IPS-20b (cell line): ENCODE results near the gene CYP2S1.
"Not testable (repeated sequence)": the region's sequence is repeated elsewhere in the genome, so short reads cannot be mapped to it uniquely, and the experiment has no call there.

Experiments used
- H3K27ac ChIP-seq: one replicate; pipeline ENCODE4 v1.5.1; 2013; ENCODE audit warnings: low read length
- H3K27me3 ChIP-seq: 2 replicates; pipeline ENCODE4 v1.6.1; 2013; ENCODE audit warnings: mild to moderate bottlenecking, low read length, inconsistent platforms; ENCODE audit not compliant: insufficient read depth
- H3K36me3 ChIP-seq: 2 replicates; pipeline ENCODE4 v1.6.1; 2013; ENCODE audit warnings: low read depth, mild to moderate bottlenecking, inconsistent platforms, low read length, moderate library complexity; ENCODE audit not compliant: insufficient read depth
- H3K4me1 ChIP-seq: 2 replicates; pipeline ENCODE4 v1.6.1; 2013; ENCODE audit warnings: mild to moderate bottlenecking, control low read depth, inconsistent platforms, low read length, moderate library complexity; ENCODE audit not compliant: insufficient read depth
- H3K4me3 ChIP-seq: 2 replicates; pipeline ENCODE4 v1.5.1; 2013; ENCODE audit warnings: mild to moderate bottlenecking, low read length, inconsistent platforms
- H3K9ac ChIP-seq: 2 replicates; pipeline ENCODE4 v1.6.1; 2013; ENCODE audit warnings: low read depth, mild to moderate bottlenecking, inconsistent platforms, low read length, moderate library complexity
- H3K9me3 ChIP-seq: 2 replicates; pipeline ENCODE4 v1.6.1; 2013; ENCODE audit warnings: mild to moderate bottlenecking, low read depth, low read length, inconsistent platforms; ENCODE audit not compliant: insufficient read depth

CYP2S1 gene

DNA sequence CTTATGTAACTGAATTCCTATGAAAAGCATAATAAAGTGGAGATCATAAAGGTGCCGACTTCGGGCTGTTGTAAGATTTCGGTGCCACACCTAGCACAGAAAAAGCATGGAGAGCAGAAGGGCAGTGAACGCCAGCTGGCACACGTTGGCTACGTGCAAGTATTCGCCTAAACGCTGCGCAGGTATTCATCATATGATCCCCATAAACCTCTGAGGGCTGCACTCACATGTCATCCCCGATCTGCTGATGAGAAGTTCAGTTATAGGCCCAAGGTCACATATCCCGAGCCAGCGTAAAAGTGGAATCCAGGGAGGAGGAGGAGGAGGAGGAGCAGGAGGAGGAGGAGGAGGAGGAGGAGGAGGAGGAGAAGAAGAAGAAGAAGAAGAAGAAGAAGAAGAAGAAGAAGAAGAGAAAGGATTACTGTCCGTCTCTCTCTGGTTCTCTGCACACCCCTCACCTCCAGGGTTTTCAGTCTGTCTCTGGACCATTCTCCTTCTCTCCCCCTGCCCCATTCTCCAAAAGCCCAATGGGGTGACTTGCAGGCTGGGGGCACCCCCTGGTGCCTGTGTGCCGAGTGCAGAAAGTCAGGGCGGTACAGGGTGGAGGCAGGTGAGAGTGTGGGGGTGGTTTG, 18.6 kb upstream of the CYP2S1 start:
- Histone ChIP-seq H3K27ac (no peak overlapping the region), H3K4me3 (no peak overlapping the region), H3K36me3 (no peaks in the 10 kb centered on the region), H3K4me1 (peaks cover 17% of the 10 kb centered on the region; the same call in 1 of the 2 replicates), H3K27me3 (no peaks in the 10 kb centered on the region), H3K9ac (no peak overlapping the region), H3K9me3 (no peaks in the 10 kb centered on the region)

- Histone ChIP-seq H3K27ac (peak overlapping the region; percentile 92), H3K4me3 (peak overlapping the region; percentile 70), H3K27me3 (no peaks in the 10 kb centered on the region), H3K36me3 (no peaks in the 10 kb centered on the region), H3K4me1 (peaks cover 17% of the 10 kb centered on the region; the same call in 1 of the 2 replicates), H3K9me3 (no peaks in the 10 kb centered on the region), H3K9ac (peak overlapping the region; percentile 81; the same call in 1 of the 2 replicates)
Observed at GRCh38 chr19:41175801-41176777, 16.9 kb upstream of the CYP2S1 start.

- H3K9me3 ChIP-seq, H3K4me3 ChIP-seq, H3K9ac ChIP-seq, H3K36me3 ChIP-seq, H3K27me3 ChIP-seq, H3K27ac ChIP-seq: not testable (repeated sequence)
- H3K4me1 ChIP-seq, result peaks cover 12% of the 10 kb centered on the region; the same call in 1 of the 2 replicates
Observed at GRCh38 chr19:41180173-41180572, 12.8 kb upstream of the CYP2S1 start.

DNA sequence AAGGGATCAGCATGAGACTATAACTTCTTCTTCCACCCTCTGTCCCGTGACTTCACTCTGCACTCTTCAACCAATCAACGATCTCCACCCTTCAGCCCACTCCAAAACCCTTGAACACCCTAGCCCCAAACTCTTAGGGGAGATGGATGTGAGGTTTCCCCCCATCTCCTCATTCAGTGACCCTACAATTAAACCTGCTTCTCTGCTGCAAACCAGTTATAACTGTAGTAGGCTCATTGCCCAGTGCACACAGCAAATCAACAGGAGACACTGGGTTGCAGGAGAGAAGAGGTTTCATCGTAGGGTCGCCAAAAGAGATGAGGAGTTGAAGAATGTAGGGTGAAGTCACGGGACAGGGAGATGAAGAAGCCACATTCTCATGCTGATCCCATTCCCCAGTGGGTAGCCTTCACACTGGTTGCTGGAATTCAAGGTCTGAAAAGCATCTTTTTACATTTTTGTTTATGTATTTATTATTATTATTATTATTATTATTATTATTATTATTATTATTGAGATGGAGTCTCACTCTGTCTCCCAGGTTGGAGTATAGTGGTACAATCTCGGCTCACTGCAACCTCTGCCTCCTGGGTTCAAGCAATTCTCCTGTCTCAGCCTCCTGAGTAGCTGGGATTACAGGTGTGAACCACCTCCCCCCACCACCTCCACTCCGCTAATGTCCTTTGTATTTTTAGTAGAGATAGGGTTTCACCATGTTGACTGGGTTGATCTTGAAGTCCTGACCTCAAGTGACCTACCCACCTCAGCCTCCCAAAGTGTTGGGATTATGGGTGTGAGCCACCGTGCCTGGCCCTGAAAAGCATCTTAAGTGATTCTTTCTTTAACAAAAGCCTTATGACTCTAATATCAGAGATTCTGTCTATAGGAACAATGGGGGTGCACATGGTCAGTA, 5.8 kb upstream of the CYP2S1 start:
- Histone ChIP-seq H3K9ac (peak overlapping the region; percentile 53; the same call in 1 of the 2 replicates), H3K4me3 (peak overlapping the region; percentile 40; the same call in 1 of the 2 replicates), H3K27ac (peak overlapping the region; percentile 82), H3K9me3 (no peaks in the 10 kb centered on the region), H3K4me1 (peaks cover 30% of the 10 kb centered on the region), H3K36me3 (no peaks in the 10 kb centered on the region), H3K27me3 (0 out of 2 replicates have a peak, but pooled peaks cover 3% of the 10 kb centered on the region)

DNA sequence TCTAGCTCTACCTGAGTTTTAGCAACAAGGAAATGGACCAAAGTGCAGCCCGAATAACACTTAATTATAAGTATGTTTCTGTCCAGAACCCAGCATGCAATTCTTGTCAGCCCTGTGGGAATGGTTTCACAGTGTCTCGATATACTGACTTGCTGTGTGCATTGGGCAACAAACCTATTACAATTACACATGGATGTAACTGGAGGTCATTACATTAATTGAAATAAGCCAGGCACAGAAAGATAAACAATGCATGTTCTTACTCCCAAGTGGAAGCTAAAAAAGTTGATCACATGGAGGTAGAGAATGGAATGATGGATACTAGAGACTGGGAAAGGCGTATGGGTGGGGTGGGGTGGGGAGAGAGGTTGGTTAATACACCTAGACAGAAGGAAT, 5.1 kb upstream of the CYP2S1 start:
- no peaks in the 10 kb centered on the region for H3K36me3 ChIP-seq
- H3K9me3 ChIP-seq, result no peaks in the 10 kb centered on the region
- peak overlapping the region; percentile 82 for H3K27ac ChIP-seq
- peaks cover 9% of the 10 kb centered on the region; the same call in 1 of the 2 replicates for H3K27me3 ChIP-seq
- peaks cover 32% of the 10 kb centered on the region for H3K4me1 ChIP-seq
- peak overlapping the region; percentile 38; the same call in 1 of the 2 replicates for H3K4me3 ChIP-seq
- peak overlapping the region; percentile 53; the same call in 1 of the 2 replicates for H3K9ac ChIP-seq

GRCh38 chr19:41189425-41190065, 3.5 kb upstream of the CYP2S1 start:
- H3K27me3 ChIP-seq, result peaks cover 9% of the 10 kb centered on the region; the same call in 1 of the 2 replicates
- H3K36me3 ChIP-seq, result peaks cover 4% of the 10 kb centered on the region
- H3K9me3 ChIP-seq, result no peaks in the 10 kb centered on the region
- peak overlapping the region; percentile 51 for H3K4me3 ChIP-seq
- peak overlapping the region; percentile 83 for H3K27ac ChIP-seq
- H3K4me1 ChIP-seq, result peaks cover 33% of the 10 kb centered on the region
- H3K9ac ChIP-seq, result peak overlapping the region; percentile 84

GRCh38 chr19:41193430-41194156, 574 bp downstream of the CYP2S1 start:
- no peaks in the 10 kb centered on the region for H3K9me3 ChIP-seq
- peaks cover 24% of the 10 kb centered on the region for H3K4me1 ChIP-seq
- peaks cover 9% of the 10 kb centered on the region; the same call in 1 of the 2 replicates for H3K27me3 ChIP-seq
- H3K9ac ChIP-seq, result peak overlapping the region; percentile 76; the same call in 1 of the 2 replicates
- H3K36me3 ChIP-seq, result peaks cover 43% of the 10 kb centered on the region
- H3K27ac ChIP-seq, result peak overlapping the region; percentile 85
- H3K4me3 ChIP-seq, result peak overlapping the region; percentile 69

DNA sequence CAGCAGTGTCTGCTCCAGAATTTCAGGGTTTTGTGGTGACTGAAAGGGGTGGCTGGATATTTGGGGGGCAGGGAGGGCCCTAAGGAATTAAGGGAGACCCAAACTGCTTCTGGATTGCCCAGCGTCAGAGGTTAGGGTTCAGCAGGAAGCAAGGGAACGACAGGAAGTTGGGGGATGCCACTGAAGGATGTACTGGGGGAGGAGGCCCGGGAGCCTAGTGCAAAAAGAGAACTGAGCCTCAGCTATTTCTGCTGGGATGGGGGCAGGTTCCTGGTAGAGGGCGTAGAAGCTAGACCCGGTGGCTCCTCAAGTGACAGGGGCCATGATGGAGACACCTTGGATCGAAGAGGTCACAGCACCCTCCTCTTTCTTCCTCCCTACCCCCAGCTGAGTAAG, 1.1 kb downstream of the CYP2S1 start:
- Histone ChIP-seq H3K4me3 (peak overlapping the region; percentile 69), H3K27me3 (peaks cover 9% of the 10 kb centered on the region; the same call in 1 of the 2 replicates), H3K36me3 (peaks cover 49% of the 10 kb centered on the region), H3K9me3 (no peaks in the 10 kb centered on the region), H3K9ac (peak overlapping the region; percentile 76; the same call in 1 of the 2 replicates), H3K4me1 (peaks cover 21% of the 10 kb centered on the region), H3K27ac (no peak overlapping the region)

GRCh38 chr19:41195675-41196497, 2.9 kb downstream of the CYP2S1 start:
- peaks cover 63% of the 10 kb centered on the region for H3K36me3 ChIP-seq

More at GRCh38 chr19:41195675-41196497, 2.9 kb downstream of the CYP2S1 start:
- Histone ChIP-seq H3K27ac (no peak overlapping the region), H3K4me3 (no peak overlapping the region), H3K9ac (peak overlapping the region; percentile 28; the same call in 1 of the 2 replicates), H3K4me1 (peaks cover 13% of the 10 kb centered on the region), H3K27me3 (peaks cover 9% of the 10 kb centered on the region; the same call in 1 of the 2 replicates), H3K9me3 (no peaks in the 10 kb centered on the region)
